ENCODE measurements around the gene ATP2B2. TPM values are rescaled to one million over a fixed set of nuclear protein-coding genes. Genes with fewer than 3 reads are reported as not detected.

The ATP2B2 gene
- polyA plus RNA-seq, 4 donors: 0.39 to 0.55 TPM; not detected in 2

DNA sequence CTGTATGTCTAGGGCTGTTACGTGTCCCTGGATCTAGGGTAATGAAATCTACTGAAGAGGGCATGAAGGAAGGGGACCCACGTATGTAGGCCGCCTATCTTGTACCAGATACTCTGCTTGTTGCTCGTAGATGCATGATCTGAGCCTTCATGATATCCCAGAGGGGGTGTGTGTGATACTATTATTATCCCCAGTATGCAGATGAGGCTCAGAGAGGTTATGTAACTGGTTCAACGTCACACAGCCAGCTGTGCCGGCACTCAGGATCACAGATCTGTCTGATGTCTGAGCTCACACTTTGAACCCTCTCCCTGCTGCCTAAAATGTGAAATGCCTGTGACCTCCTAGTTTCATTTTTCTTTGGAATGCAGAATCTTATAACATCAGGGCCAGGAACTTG, 148.3 kb downstream of the ATP2B2 start:
- 79 to 81% (median 80%) methylated on average over 6 of the region's 6 CpGs for WGBS, 3 donors
- DNase-seq: no peak
- H3K4me1 ChIP-seq (ENCODE audit: control insufficient read depth in 3 of 3, insufficient read depth in 2 of 3, low read depth in 1 of 3, low read length in 2 of 3): no peaks in the 10 kb centered on the region
- no peak overlapping the region for H3K27ac ChIP-seq (ENCODE audit: low read depth in 1 of 3, low read length in 2 of 3)
- H3K4me3 ChIP-seq (ENCODE audit: low read depth in 1 of 3, low read length in 3 of 3): no peak overlapping the region
- FAIRE-seq: no peak
- H3K27me3 ChIP-seq (ENCODE audit: control insufficient read depth in 3 of 3, insufficient read depth in 3 of 3, low read length in 3 of 3): peaks cover 0 to 3% (median 0%) of the 10 kb centered on the region in 3 donors
- no peaks in the 10 kb centered on the region for H3K9me3 ChIP-seq (ENCODE audit: control insufficient read depth in 2 of 2, insufficient read depth in 1 of 2, low read depth in 1 of 2, low read length in 1 of 2)
- no peaks in the 10 kb centered on the region for H3K36me3 ChIP-seq (ENCODE audit: control insufficient read depth in 3 of 3, insufficient read depth in 2 of 3, low read depth in 1 of 3, low read length in 3 of 3)

DNA sequence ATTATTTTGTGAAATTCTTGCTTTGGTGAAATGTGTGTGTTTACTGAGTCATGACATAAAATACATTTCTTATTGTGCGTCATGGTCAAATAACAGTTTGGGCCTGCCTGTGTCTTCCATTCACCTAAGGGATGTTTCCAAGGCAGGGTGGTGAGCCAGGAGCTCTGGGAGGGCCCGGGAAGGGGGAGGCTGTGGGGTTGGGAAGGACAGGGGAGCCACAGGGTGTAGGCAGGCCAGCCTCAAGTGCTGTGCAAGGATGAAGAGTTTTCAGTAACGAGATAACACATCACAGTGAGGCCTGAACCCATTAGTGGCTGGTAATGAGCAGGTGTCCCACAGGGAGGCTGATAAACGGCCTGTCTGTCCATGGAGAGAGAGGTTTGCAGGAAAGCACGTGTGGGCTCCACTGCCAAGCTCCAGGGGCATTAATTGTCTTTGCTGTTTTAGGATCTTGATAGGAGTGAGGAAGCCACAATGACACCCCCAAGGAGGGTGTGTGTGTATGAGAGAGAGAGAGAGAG, 148.9 kb downstream of the ATP2B2 start:
- no peaks in the 10 kb centered on the region for H3K36me3 ChIP-seq (ENCODE audit: control insufficient read depth in 3 of 3, insufficient read depth in 2 of 3, low read depth in 1 of 3, low read length in 3 of 3)
- FAIRE-seq: no peak
- H3K27ac ChIP-seq (ENCODE audit: low read depth in 1 of 3, low read length in 2 of 3): no peak overlapping the region
- no peaks in the 10 kb centered on the region for H3K9me3 ChIP-seq (ENCODE audit: control insufficient read depth in 2 of 2, insufficient read depth in 1 of 2, low read depth in 1 of 2, low read length in 1 of 2)
- WGBS, 3 donors: 46 to 67% (median 50%) methylated on average over 5 of the region's 5 CpGs
- peaks cover 0 to 5% (median 0%) of the 10 kb centered on the region in 3 donors for H3K27me3 ChIP-seq (ENCODE audit: control insufficient read depth in 3 of 3, insufficient read depth in 3 of 3, low read length in 3 of 3)
- no peak for DNase-seq
- no peak overlapping the region for H3K4me3 ChIP-seq (ENCODE audit: low read depth in 1 of 3, low read length in 3 of 3)
- H3K4me1 ChIP-seq (ENCODE audit: control insufficient read depth in 3 of 3, insufficient read depth in 2 of 3, low read depth in 1 of 3, low read length in 2 of 3): no peaks in the 10 kb centered on the region

DNA sequence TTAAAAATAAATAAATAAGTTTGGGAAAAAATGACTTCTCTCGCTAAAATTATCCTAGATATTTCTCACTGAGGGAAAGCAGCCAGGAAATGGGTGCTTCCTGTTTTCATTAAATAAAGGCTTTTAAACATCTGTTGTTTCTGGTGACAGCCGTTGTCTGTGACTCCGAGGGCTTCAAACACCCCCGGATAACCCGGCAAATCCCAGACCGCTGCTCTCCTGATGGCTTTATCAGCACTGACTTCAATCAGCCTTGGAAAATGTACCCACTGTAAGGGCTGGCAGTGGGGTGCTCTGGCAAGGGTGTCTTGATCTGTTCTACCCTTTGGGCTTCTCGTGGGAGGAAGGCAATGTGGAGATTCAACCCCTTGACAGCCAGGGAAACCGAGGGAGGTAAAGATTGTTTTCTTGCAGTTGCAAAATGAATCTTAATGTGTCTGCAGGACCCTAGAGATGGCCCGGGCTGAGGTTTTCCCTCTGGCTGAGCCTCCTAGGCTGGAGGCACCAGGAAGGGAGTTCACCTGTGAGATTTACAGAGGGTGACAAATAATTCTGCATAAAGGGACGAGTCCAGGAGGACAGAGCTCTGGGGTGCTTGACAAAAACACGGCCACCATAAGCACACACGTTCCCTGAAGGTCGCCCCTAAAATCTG, 150.9 kb downstream of the ATP2B2 start:
- H3K27ac ChIP-seq (ENCODE audit: low read depth in 1 of 3, low read length in 2 of 3): no peak overlapping the region
- H3K4me1 ChIP-seq (ENCODE audit: control insufficient read depth in 3 of 3, insufficient read depth in 2 of 3, low read depth in 1 of 3, low read length in 2 of 3): no peaks in the 10 kb centered on the region
- no peak for DNase-seq
- H3K27me3 ChIP-seq (ENCODE audit: control insufficient read depth in 3 of 3, insufficient read depth in 3 of 3, low read length in 3 of 3): peaks cover 0 to 5% (median 0%) of the 10 kb centered on the region in 3 donors
- H3K4me3 ChIP-seq (ENCODE audit: low read depth in 1 of 3, low read length in 3 of 3): no peak overlapping the region
- H3K36me3 ChIP-seq (ENCODE audit: control insufficient read depth in 3 of 3, insufficient read depth in 2 of 3, low read depth in 1 of 3, low read length in 3 of 3): no peaks in the 10 kb centered on the region
- no peak for FAIRE-seq
- WGBS, 3 donors: 46 to 55% (median 55%) methylated on average over 13 of the region's 13 CpGs
- H3K9me3 ChIP-seq (ENCODE audit: control insufficient read depth in 2 of 2, insufficient read depth in 1 of 2, low read depth in 1 of 2, low read length in 1 of 2): no peaks in the 10 kb centered on the region

DNA sequence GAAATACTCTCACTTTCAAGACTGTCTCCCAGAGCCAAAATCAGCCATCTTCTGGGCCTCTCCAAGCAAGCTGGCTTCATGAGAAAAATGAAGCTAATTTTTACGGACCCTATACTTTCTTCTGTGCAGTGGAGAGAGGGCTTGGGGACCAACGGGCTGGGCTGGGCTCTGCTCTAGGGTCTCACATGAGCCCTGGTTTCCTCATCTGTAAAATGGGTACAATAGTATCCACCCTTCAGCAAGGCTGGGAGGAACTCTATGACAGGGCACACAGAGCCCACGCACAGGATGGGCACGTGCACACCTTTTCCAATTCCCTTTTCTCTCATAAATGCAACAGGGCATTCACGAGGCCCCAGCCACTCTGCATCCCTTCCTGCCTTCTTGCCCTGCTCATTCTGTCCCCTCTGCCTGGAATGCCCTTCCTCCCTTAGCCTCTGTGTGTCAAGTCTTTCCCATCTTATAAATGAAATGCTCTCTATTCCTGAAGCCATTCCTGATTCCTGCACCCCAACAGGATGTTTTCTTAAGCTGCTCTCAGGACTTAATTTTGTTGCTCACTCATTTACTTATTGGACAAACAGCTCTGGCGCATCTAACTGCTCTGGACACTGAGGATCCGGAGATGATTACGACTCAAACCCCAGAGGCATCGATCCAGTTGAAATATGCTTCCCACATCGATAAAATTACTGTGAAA, 151.6 kb downstream of the ATP2B2 start:
- 57 to 76% (median 72%) methylated on average over 10 of the region's 10 CpGs for WGBS, 3 donors
- peak overlapping the region in 1 of 3 donors; percentile 12 for H3K27ac ChIP-seq (ENCODE audit: low read depth in 1 of 3, low read length in 2 of 3)
- H3K4me1 ChIP-seq (ENCODE audit: control insufficient read depth in 3 of 3, insufficient read depth in 2 of 3, low read depth in 1 of 3, low read length in 2 of 3): no peaks in the 10 kb centered on the region
- FAIRE-seq (no peak), DNase-seq (no peak)
- no peaks in the 10 kb centered on the region for H3K36me3 ChIP-seq (ENCODE audit: control insufficient read depth in 3 of 3, insufficient read depth in 2 of 3, low read depth in 1 of 3, low read length in 3 of 3)
- no peaks in the 10 kb centered on the region for H3K9me3 ChIP-seq (ENCODE audit: control insufficient read depth in 2 of 2, insufficient read depth in 1 of 2, low read depth in 1 of 2, low read length in 1 of 2)
- H3K4me3 ChIP-seq (ENCODE audit: low read depth in 1 of 3, low read length in 3 of 3): no peak overlapping the region
- peaks cover 0 to 5% (median 0%) of the 10 kb centered on the region in 3 donors for H3K27me3 ChIP-seq (ENCODE audit: control insufficient read depth in 3 of 3, insufficient read depth in 3 of 3, low read length in 3 of 3)

DNA sequence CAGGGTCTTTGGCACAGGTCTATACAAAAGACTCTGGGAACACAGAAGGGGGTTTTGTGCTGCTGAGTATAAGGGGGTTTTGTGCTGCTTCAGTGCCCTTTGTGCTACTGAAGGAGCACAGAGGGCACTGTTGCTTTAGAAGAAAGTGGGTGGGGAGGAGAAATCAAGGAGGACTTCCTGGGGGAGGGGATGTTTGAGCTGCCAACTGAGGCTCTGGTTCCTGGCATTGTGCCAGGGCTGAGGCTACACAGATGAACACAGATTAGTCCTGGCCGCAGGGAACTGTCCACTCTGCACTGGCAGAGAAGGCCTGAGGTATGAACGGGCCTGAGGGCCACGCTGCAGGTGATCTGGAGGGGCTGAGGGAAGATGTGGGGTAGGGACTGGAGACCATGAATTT, 152.2 kb downstream of the ATP2B2 start:
- FAIRE-seq (no peak), DNase-seq (no peak)
- WGBS, 3 donors: 77 to 81% (median 78%) methylated on average over 3 of the region's 3 CpGs
- peaks cover 0 to 5% (median 0%) of the 10 kb centered on the region in 3 donors for H3K27me3 ChIP-seq (ENCODE audit: control insufficient read depth in 3 of 3, insufficient read depth in 3 of 3, low read length in 3 of 3)
- no peaks in the 10 kb centered on the region for H3K9me3 ChIP-seq (ENCODE audit: control insufficient read depth in 2 of 2, insufficient read depth in 1 of 2, low read depth in 1 of 2, low read length in 1 of 2)
- no peaks in the 10 kb centered on the region for H3K36me3 ChIP-seq (ENCODE audit: control insufficient read depth in 3 of 3, insufficient read depth in 2 of 3, low read depth in 1 of 3, low read length in 3 of 3)
- H3K27ac ChIP-seq (ENCODE audit: low read depth in 1 of 3, low read length in 2 of 3): peak overlapping the region in 1 of 3 donors; percentile 12
- H3K4me1 ChIP-seq (ENCODE audit: control insufficient read depth in 3 of 3, insufficient read depth in 2 of 3, low read depth in 1 of 3, low read length in 2 of 3): no peaks in the 10 kb centered on the region
- no peak overlapping the region for H3K4me3 ChIP-seq (ENCODE audit: low read depth in 1 of 3, low read length in 3 of 3)

DNA sequence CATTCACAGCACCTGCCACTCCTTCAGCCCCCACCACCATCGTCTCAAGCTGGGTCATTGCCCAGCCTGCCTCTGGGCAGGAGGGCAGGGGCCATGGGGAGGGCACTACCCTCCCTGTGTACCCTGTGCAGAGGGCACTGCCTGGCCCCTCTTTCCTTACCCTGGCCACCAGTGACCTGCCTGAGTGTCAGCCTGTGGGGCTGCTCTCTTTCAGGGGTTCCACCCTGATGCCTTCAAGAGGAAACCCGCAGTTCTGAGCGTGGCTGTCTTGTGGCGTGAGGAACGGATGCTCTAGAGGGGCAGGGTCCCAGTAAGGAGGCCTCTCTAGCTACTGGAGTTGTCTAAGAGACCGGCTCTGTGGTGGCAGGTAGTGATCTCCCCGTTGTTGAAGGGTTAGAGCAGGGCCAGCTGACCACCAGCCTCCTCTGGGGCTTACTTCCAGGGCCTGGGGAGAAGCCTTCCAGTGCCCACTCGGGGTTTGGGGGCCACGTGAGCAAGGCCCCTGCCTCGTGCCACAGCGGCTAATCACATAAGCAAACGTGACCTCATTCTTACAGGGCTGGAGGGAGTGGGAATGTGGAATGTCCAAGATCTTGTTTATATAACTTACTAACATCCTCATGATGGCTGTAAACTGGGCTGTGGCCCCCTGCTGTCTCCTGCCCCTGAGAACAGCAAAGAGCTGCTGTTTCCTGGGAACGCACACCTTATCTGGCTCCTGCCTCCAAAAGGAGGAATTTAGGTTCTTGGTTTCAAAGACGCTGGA, 153.1 kb downstream of the ATP2B2 start:
- FAIRE-seq: no peak
- H3K27ac ChIP-seq (ENCODE audit: low read depth in 1 of 3, low read length in 2 of 3): no peak overlapping the region
- H3K4me3 ChIP-seq (ENCODE audit: low read depth in 1 of 3, low read length in 3 of 3): no peak overlapping the region
- 42 to 61% (median 46%) methylated on average over 13 to 14 of the region's 14 CpGs for WGBS, 3 donors
- peaks cover 0 to 5% (median 0%) of the 10 kb centered on the region in 3 donors for H3K27me3 ChIP-seq (ENCODE audit: control insufficient read depth in 3 of 3, insufficient read depth in 3 of 3, low read length in 3 of 3)
- H3K9me3 ChIP-seq (ENCODE audit: control insufficient read depth in 2 of 2, insufficient read depth in 1 of 2, low read depth in 1 of 2, low read length in 1 of 2): no peaks in the 10 kb centered on the region
- H3K36me3 ChIP-seq (ENCODE audit: control insufficient read depth in 3 of 3, insufficient read depth in 2 of 3, low read depth in 1 of 3, low read length in 3 of 3): no peaks in the 10 kb centered on the region
- H3K4me1 ChIP-seq (ENCODE audit: control insufficient read depth in 3 of 3, insufficient read depth in 2 of 3, low read depth in 1 of 3, low read length in 2 of 3): no peaks in the 10 kb centered on the region
- peak in 1 of 2 donors; percentile 14 for DNase-seq

DNA sequence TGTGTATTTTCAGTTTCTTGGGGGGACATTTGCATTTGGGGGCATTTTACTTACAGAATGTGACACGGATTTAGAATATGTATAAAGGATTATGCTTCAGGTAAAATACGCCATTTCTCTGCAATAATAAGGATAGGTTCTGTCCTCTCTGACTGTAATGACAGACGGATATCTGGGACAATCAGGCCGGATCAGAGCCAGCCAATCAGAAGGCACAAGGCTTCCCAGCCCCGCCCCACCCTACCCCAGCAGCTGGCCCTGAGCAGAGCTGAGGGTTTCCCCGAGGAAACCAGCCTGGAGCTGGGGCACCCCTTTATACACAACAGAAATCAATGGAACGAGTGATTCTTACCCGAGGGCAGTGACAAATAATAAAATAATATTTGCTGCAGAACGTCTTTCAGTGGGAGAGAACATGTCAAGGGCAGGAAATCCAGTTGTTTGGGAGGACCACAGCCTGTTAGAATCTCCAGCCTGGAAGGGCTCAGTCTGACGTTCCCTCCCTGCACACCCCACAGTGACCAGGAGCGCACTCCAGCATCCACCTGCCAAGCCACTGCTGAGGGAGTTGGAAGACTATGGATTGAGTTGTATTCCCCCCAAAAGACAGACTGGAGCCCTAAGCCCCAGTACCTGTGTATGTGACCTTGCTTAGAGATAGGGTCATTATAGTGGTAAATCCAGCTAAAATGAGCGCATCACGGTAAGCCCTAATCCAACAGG, 154.2 kb downstream of the ATP2B2 start:
- Histone ChIP-seq H3K27me3 (ENCODE audit: control insufficient read depth in 3 of 3, insufficient read depth in 3 of 3, low read length in 3 of 3) (peaks cover 0 to 5% (median 0%) of the 10 kb centered on the region in 3 donors), H3K27ac (ENCODE audit: low read depth in 1 of 3, low read length in 2 of 3) (no peak overlapping the region), H3K36me3 (ENCODE audit: control insufficient read depth in 3 of 3, insufficient read depth in 2 of 3, low read depth in 1 of 3, low read length in 3 of 3) (no peaks in the 10 kb centered on the region), H3K4me1 (ENCODE audit: control insufficient read depth in 3 of 3, insufficient read depth in 2 of 3, low read depth in 1 of 3, low read length in 2 of 3) (no peaks in the 10 kb centered on the region), H3K4me3 (ENCODE audit: low read depth in 1 of 3, low read length in 3 of 3) (no peak overlapping the region), H3K9me3 (ENCODE audit: control insufficient read depth in 2 of 2, insufficient read depth in 1 of 2, low read depth in 1 of 2, low read length in 1 of 2) (no peaks in the 10 kb centered on the region)
- FAIRE-seq (no peak), DNase-seq (peak; percentile 12 to 21)
- 30 to 60% (median 41%) methylated on average over 13 of the region's 13 CpGs for WGBS, 3 donors

All from small intestine (tissue), 7 donors.